Occipital lobe (tissue), 2 donors: ENCODE results near the gene CRTC3. TPM values are rescaled to one million over a fixed set of nuclear protein-coding genes. Genes with fewer than 3 reads are reported as not detected.
A peak's percentile ranks its signal among the peaks of the same experiment; 100 is the strongest.
"Not testable (repeated sequence)": the region's sequence is repeated elsewhere in the genome, so short reads cannot be mapped to it uniquely, and the experiment has no call there.

ENCODE experiments used
- DNase-seq: peaks from one replicate; lab custom pipeline; 2025; lab: John Stamatoyannopoulos, UW
- total RNA-seq: library from RNA; depleted of rRNA; stranded (reverse); fragments of >200 nt; gene quantifications from one replicate; pipeline ENCODE4 v1.2.3, GENCODE V29; 2014

The CRTC3 gene, protein sequence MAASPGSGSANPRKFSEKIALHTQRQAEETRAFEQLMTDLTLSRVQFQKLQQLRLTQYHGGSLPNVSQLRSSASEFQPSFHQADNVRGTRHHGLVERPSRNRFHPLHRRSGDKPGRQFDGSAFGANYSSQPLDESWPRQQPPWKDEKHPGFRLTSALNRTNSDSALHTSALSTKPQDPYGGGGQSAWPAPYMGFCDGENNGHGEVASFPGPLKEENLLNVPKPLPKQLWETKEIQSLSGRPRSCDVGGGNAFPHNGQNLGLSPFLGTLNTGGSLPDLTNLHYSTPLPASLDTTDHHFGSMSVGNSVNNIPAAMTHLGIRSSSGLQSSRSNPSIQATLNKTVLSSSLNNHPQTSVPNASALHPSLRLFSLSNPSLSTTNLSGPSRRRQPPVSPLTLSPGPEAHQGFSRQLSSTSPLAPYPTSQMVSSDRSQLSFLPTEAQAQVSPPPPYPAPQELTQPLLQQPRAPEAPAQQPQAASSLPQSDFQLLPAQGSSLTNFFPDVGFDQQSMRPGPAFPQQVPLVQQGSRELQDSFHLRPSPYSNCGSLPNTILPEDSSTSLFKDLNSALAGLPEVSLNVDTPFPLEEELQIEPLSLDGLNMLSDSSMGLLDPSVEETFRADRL
- total RNA-seq: 17.9 TPM

DNA sequence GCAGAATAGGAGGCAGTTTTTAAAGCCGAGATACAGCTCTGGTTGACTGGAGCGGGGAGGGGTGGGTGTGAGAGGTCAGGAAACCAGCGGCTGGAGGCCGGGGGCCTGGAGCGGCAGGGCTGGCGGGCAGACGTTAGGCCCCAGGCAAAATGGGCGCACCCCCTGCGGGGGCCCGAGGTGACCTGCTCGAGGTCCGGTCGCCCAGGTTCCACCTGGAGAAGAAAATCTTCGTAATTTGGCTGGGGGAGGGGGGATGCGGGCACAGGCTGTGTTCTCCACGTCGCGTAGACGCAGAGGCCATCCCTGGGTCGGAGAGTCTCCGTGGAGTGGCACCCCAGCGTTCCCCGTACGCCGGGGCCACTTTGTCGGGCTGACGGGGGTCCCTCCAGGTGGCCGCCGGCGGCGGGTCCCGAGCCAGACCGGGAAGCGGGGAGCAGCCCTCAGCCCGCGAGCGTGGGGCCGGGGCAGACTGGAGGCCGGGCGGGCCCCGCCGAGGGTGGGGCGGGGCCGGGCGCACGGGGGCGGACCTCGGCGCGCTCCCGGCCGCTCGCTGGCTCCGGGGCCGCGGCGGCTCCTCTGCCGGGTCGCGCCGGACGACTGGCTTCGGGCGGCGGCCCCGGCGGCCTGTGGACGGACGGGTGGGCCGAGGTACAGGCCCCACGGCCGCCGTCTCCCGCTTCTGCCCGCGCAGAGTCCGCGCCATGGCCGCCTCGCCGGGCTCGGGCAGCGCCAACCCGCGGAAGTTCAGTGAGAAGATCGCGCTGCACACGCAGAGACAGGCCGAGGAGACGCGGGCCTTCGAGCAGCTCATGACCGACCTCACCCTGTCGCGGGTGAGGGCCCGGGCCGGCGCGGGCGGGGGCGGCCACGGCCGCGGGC is at the start of gene CRTC3:
TSS of gene CRTC3 (plus strand) at position 553 of the 879 bp plus-strand sequence. CDS start at position 702, 149 bp downstream.
- DNase-seq: no peak

DNA sequence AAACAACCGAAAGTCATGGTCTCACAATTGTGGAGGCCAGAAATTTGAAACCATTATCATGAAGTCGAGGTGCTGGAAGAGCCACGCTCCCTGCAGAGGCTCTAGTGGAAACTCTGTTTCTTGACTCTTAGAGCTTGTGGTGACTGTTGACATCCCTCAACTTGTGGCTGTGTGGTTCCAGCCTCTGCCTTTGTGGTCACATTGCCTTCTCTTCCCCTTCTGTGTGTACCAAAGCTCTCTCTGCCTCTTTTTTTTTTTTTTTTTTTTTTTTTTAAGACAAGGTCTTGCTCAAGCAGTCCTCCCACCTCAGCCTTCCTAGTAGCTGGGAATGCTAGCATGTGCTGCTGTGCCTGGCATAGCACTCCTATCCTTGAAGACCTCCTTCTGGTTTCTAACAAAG is 48.7 kb upstream of the CRTC3 start:
- DNase-seq: no peak

DNA sequence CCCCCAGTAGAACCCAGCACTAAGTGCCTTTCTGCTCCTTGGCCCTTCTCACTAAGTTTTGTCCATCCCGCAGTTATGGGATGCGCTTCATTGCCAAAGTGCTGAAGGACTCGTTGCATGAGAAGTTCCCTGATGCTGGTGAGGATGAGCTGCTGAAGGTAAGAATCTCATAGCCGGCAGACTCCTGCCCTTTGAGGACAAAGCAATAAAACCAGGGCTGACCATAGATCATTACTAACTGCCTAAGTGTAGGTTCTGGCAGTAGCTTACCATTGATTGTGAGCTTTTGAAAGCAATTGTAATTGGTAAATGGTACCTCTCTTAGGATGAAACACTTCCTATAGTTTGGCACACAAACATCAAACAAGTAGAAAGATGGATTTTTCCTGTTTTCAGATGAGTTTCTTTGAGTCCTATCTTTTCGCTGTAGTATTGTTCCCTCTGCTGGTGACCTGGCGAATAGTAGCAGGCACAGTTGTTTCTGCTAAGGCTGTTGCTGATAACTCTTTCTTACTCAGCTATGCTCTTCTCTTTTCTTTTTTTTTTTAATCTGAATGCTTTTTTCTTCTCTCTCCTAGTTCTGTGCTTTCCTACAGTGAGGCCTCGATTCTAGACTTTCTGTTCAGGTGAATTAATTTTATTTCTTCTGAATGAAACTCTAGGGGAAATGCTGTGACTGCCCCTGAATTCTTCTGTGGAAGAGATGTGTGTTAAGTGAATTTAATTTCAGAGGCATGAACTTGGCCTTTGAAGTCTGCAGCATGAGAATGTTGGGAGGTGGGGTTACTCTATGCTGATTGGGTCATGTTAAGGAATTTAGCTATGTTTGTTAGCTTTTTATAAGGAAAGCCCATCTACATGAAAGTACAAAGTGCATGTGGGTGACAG is 47.4 kb upstream of the CRTC3 start:
- peak; percentile 38 for DNase-seq

DNA sequence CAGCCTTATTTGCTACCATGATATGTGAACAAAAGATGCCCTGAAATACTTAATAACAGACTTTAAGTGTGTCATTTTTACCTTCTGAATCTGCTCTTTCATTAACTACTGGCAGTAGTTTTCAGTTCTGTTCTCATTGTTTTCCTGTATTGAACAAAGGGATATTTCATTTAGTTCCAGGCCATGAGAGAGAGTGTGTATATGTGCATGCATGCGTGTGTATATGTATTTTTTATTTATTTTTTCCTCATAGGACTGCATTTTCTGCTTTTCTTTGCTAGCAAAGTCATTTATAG is 46.8 kb upstream of the CRTC3 start:
- no peak for DNase-seq

DNA sequence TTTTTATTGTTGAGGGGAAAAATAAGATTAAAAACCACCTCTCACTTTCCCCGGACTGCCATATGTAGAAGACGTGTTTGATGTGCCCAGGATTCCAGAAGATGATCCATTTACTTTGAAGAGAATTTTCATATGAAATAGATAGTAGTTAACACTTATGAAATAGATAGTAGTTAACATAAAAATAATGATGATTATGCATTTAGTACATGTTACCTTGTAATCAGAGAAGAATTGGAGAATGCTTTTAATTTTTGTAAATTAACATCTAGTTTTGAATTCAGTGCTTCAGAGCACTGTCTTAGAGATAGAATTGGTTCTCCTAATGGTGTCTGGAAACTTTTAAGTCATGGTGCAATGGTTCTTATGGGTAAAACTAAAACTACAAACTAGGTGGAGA is 46.1 kb upstream of the CRTC3 start:
- no peak for DNase-seq

DNA sequence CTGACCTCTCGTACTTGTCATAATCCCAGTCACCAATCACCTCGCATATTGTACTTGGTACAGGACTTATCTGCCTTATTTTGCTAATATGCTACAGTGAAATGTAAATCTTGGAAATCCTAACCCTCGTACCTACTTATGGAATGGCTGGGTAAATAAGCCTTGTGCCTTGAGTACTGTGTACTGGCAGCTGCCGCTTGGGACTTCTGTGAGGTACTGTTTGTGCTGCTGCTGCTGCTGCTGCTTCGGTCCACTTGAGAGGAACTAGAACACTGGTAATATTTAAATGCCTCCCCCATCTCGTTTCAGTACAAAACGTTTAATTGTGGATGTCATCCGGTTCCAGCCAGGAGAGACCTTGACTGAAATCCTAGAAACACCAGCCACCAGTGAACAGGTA is 42.5 kb upstream of the CRTC3 start:
- DNase-seq: no peak

DNA sequence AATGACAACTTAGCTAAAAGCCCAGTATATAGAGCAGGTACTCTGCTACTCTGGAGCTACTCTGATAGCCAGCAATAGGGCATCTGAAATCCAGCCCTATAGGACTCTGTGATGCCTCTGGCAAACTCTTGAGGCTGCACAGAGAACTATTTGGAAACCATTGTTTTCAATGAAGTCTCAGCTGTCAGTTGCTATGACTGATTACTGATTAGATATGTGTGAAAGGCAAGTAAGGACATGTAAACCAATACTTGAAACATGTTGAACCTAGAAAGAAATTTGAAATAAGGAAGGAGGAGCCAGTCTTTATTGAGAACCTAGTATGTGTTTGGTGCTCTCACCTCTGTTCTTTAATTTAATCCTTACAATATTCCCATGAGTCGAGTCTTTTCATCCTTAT is 40.2 kb upstream of the CRTC3 start:
- DNase-seq: no peak

DNA sequence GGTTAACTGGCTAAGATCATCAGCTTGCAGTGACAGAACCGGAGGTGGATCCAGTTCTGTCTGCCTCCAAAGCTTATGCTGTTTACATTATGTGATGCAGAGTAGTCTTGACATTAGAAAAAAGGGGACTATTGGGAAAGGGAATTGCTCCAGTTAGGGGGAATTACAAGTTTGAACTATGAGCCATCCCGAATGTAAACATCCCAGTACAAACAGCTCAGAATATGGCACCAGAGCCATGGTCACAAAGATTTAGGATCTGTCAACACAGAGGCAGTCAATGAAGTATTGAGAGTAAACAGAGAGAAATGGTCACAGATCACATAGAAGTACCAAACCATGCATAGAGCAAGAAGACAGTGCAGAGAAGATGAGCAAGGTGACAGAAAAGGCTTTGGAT is 39.8 kb upstream of the CRTC3 start:
- DNase-seq: no peak

DNA sequence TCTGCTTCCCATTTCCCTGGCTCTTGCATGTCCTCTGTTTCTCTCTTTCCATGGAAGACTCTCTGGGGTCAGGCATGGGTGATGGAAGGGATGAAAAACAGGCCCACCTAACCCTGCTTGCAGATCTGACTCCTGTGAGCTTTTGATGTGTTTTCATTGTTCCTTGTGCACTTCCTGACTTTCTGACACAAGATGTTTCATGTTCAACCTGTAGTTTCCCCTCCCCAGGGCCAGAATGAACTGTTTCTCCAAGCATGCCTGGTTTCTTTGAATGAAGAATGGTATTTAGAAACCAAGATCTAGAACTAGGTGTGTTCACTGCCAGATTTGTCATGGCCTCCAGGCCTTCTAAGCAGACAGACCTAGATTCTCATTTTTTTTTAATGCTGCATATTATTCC is 36.1 kb upstream of the CRTC3 start:
- no peak for DNase-seq

DNA sequence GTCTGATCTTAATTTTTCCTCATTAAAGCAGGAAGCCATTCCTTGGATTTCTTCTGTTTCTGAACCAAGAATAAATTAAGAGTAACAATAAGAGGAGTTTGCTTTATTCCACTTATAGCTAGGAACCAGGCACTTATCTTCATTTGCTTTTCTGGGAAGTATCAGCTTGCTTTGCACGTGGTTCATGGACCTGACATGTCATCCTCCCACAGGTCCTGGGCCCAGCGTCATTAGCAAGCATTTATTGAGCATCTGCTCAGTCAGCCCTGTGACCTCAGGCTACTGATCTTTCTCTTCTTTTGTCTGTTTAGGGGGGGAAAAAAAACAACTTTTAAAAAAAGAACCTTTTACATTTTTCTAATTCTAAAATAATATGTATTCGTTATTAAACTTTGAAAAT is 34.7 kb upstream of the CRTC3 start:
- DNase-seq: no peak

DNA sequence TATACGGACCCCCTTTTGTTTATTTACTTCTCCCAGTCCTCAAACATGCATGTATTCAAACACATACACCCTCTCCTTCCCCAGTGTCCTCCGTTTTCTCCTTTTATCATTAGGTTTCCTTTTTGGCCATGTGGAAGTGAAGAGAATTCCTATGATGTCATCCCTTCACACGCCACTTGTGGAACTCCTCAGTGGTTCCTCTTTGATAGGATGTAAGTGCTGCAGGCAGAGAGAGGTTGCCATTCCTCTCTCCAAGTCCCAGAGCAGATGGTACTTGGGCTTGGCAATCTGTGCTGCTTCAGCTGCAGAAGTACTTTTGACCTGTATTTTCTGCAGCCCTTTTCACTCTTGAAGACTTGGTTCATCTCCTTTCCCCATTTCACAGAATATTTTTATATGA is 32.9 kb upstream of the CRTC3 start:
- no peak for DNase-seq

DNA sequence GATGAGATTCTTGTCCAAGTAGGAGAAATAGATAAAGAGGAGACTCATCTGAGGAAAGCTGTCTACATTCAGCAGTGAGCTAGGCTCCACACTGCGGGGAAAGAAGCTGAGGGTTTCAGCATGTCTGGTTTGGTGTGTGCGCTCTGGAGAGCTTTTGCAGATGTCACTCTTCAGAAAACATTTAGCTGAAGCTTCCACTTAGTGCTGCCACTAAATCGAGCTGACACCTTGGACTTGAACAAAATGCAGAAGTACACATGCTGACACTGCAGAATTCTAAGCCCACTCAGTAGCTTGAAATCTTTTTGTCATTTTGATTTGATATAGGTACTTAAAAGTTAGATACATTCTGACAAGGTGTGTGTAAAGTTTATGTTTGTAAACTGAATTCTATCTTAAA is 32.3 kb upstream of the CRTC3 start:
- no peak for DNase-seq

DNA sequence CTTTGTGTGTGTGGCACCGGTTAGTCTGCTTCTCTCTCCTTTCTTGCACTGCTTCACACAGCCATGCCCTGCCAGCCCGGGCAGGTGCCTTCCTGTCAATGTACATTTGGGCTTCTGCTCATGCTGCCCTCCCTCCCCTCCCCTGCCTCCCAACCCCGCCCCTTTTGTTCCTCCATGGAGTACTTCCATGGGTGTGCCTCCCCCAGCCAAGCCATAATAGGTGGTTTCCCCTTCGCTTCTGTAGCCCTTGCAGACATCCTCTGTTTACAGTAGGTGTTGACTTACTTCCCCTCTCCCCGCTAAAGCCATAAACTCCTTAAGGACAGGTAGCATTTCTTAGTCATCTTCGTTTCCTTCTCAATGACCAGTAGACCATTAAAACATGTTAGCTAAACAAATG is 31.8 kb upstream of the CRTC3 start:
- DNase-seq: no peak

DNA sequence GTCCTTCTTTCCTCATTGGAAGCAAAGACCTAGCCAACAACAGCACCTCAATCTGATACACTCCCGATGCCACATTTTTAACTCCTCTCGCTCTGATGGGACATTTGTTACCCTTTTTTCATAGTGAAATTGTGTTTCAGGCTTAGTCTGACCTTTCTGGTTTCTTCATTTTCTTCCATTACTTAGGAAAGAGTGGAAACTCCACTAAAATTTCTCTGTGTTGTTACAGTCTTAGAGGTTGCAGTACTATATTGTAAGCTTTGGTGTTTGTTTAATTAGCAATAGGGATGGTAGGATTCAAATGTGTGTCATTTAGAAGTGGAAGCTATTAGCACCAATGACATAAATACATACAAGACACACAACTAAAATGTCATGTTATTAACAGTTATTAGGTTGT is 29.6 kb upstream of the CRTC3 start:
- no peak for DNase-seq

DNA sequence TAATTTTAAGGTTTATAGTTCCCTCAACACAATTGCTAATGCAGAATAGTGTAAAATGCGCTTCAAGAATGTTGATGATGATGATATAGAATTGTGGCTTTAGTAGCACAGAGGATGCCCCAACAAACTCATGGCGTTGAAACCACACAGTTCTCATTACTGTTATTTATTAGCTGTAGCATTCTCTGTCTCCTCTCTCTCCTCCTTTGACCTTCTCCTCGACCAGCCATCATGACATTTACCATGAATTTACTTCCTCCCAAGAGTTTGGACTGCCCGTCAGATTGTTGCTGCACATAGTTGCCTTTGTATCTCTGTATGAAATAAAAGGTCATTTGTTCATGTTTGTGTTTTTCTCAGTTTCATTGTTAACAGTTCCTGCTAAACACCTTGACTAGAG is 27.8 kb upstream of the CRTC3 start:
- no peak for DNase-seq

DNA sequence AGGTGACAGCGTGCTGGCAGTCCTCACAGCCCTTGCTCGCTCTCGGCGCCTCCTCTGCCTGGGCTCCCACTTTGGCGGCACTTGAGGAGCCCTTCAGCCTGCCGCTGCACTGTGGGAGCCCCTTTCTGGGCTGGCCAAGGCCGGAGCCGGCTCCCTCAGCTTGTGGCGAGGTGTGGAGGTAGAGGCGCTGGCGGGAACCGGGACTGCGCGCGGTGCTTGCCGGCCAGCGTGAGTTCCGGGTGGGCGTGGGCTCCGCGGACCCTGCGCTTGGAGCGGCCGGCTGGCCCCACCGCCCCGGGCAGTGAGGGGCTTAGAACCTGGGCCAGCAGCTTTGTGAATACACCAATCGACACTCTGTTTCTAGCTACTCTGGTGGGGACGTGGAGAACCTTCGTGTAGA is 18.9 kb upstream of the CRTC3 start:
- DNase-seq: not testable (repeated sequence)

DNA sequence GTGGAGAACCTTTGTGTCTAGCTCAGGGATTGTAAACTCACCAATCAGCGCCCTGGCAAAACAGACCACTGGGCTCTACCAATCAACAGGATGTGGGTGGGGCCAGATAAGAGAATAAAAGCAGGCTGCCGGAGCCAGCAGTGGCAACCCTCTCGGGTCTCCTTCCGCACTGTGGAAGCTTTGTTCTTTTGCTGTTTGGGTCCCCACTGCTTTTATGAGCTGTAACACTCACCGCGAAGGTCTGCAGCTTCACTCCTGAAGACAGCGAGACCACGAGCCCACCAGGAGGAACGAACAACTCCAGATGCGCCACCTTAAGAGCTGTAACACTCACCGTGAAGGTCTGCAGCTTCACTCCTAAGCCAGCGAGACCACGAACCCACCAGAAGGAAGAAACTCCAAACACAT is 18.5 kb upstream of the CRTC3 start:
- not testable (repeated sequence) for DNase-seq

DNA sequence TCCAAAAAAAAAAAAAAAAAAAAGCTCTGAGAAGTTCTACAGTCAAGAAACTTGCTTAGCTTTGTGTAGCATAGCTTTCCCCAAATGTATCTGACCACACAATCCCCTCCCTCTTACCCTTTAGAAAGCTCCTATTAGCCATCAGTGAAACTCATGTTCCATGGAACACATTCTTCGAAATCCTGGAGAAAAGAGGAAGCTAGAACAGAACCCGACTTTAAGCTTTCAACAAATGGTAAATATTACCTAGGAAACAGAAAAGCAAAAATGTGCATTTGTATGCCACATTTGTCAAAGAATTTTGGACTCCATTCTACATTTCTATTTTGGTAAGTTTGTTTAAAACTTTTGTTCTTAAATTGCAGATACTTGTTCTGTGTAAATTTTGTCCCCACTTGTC is 17.4 kb upstream of the CRTC3 start:
- DNase-seq: no peak

DNA sequence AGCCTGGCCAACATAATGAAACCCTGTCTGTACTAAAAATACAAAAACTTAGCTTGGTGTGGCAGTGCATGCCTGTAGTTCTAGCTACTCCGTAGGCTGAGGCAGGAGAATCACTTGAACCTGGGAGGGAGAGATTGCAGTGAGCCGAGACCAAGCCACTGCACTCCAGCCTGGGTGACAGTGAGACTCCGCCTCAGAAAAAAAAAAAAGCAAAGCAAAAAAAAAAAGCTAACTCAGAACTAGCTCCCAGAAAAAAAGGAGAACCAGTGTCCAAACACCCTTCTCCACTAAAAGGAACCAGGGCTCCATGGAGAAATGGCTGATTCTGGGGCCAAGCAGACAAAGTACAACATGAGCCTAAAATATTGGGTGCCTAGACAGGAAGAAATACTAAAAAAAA is 16.7 kb upstream of the CRTC3 start:
- no peak for DNase-seq

DNA sequence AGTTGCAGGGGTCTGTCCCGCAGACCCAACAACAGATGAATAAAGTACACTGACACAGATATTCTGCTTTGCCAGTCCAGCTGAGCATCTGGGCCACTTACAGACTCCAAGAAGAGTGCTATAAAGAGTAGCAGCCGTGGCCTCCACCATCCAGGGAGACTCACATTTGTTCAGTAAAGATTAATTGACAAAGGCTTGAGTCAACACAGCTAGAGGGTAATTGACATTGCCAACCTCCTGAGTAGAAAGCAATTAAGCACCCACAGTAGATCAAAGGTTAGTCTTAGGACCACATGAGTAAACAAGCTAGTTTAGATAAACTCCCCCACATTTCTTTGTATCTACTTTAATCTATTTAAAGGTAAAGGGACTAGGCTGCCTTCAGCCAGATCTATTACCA is 16.3 kb upstream of the CRTC3 start:
- no peak for DNase-seq

DNA sequence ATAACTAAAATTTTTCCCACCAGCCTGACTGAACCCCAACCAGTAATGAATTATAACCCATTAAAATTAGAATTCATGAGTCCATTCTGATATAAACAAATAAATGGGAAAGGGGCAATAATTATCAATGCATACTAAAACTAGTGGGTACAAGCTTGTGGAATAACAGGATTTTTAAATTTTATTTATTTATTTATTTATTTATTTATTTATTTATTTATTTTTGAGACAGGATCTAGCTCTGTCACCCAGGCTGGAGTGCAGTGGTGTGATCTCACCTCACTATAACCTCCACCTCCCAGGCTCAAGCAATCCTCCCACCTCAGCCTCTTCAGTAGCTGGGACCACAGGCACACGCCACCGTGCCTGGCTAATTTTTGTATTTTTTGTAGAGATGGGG is 15.8 kb upstream of the CRTC3 start:
- DNase-seq: not testable (repeated sequence)

DNA sequence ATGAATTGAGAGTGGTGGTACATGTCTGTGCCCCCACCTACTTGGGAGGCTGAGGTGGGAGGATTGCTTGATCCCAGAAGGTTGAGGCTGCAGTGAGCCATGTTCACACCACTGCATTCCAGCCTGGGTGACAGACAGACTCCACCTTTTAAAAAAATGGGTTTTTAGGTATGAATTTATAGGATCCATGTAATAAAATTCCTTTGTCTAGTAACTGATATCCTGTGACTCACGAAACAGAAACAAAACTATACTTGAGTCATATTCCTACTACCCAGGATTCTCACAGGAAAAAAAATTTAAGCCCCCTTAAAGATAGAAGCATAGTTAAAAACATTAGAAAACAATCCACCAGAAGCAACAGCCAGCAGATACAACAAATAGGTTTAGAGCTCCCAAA is 10.0 kb upstream of the CRTC3 start:
- DNase-seq: no peak
